Forelimb muscle (tissue), 1 donor: ENCODE data around the gene SMIM29. TPM values are rescaled to one million over a fixed set of nuclear protein-coding genes. Genes with fewer than 3 reads are reported as not detected.

Source experiments
- DNase-seq: peaks from one replicate; pipeline ENCODE4 v3.0.0-alpha.2; 2013; ENCODE audit warnings: low read depth
- polyA plus RNA-seq: library from polyadenylated mRNA; unstranded; fragments of 120-200 nt; gene quantifications from one replicate; pipeline ENCODE4 v1.2.1, GENCODE V29; 2013; ENCODE audit not compliant: insufficient read length

The SMIM29 gene
- polyA plus RNA-seq, 1 donor, result 7.6 TPM

- DNase-seq, result no peak
Measured at GRCh38 chr6:34240329-34241248, 8.2 kb downstream of the SMIM29 start.

- no peak for DNase-seq
Measured at GRCh38 chr6:34239893-34240292, 8.9 kb downstream of the SMIM29 start.

GRCh38 chr6:34239500-34239825, 9.3 kb downstream of the SMIM29 start:
- DNase-seq, result no peak

GRCh38 chr6:34238585-34239499, 10.0 kb downstream of the SMIM29 start:
- DNase-seq, result no peak

GRCh38 chr6:34237722-34238584, 10.9 kb downstream of the SMIM29 start:
- no peak for DNase-seq

- DNase-seq, result no peak
Measured at GRCh38 chr6:34237316-34237721, 11.5 kb downstream of the SMIM29 start.

- no peak for DNase-seq
Measured at GRCh38 chr6:34236443-34237315, 12.1 kb downstream of the SMIM29 start, which contains the start of gene HMGA1. TSS of gene HMGA1 (plus strand) at chr6:34236873. CDS start at chr6:34240781, 3,908 bp downstream.

GRCh38 chr6:34236131-34236442, 12.7 kb downstream of the SMIM29 start:
- no peak for DNase-seq

- no peak for DNase-seq
Measured at GRCh38 chr6:34235307-34236130, 13.3 kb downstream of the SMIM29 start.

- no peak for DNase-seq
Measured at GRCh38 chr6:34234667-34235306, 14.0 kb downstream of the SMIM29 start.

- DNase-seq, result no peak
Measured at GRCh38 chr6:34233867-34234266, 14.9 kb downstream of the SMIM29 start.

GRCh38 chr6:34232901-34233300, 15.9 kb downstream of the SMIM29 start:
- no peak for DNase-seq

- no peak for DNase-seq
Measured at GRCh38 chr6:34231566-34232336, 17.1 kb downstream of the SMIM29 start.

GRCh38 chr6:34230653-34231371, 18.0 kb downstream of the SMIM29 start:
- no peak for DNase-seq

GRCh38 chr6:34229877-34230276, 18.9 kb downstream of the SMIM29 start:
- no peak for DNase-seq

- no peak for DNase-seq
Measured at GRCh38 chr6:34227761-34228421, 20.9 kb downstream of the SMIM29 start.
